ENCODE data around the gene ESPN. TPM values are rescaled to one million over a fixed set of nuclear protein-coding genes. Genes with fewer than 3 reads are reported as not detected.

The ESPN gene
- total RNA-seq, 2 donors from 2014 or later, result 4.1 to 10.5 TPM

DNA sequence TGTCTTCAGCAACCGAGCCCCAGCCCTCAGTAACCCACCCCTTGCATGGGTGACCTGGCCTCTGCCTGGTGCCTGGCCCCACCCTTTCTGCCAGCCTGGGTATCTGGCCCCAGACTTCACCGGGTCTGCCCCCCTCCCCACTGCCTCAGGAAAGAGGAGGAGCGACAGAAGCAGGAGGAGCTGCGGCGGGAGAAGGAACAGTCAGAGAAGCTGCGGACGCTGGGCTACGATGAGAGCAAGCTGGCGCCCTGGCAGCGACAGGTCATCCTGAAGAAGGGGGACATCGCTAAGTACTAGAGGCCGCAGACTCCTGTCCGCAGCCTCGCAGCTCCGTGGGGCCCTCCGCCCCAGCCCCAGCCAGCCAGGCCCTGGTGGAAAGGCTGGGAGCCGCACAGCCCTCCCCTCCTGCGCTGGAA is 35.3 kb downstream of the ESPN start:
- TF ChIP-seq, protein P1, sequence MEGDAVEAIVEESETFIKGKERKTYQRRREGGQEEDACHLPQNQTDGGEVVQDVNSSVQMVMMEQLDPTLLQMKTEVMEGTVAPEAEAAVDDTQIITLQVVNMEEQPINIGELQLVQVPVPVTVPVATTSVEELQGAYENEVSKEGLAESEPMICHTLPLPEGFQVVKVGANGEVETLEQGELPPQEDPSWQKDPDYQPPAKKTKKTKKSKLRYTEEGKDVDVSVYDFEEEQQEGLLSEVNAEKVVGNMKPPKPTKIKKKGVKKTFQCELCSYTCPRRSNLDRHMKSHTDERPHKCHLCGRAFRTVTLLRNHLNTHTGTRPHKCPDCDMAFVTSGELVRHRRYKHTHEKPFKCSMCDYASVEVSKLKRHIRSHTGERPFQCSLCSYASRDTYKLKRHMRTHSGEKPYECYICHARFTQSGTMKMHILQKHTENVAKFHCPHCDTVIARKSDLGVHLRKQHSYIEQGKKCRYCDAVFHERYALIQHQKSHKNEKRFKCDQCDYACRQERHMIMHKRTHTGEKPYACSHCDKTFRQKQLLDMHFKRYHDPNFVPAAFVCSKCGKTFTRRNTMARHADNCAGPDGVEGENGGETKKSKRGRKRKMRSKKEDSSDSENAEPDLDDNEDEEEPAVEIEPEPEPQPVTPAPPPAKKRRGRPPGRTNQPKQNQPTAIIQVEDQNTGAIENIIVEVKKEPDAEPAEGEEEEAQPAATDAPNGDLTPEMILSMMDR (conservative IDR thresholded peaks at IDR 0.05), result no peak
- H3K27me3 Mint-ChIP-seq (ENCODE audit: insufficient read depth), result peaks cover 27% of the 10 kb centered on the region
- no peak overlapping the region for H3K27ac Mint-ChIP-seq
- no peak for DNase-seq
- Histone ChIP-seq H3K4me1 (ENCODE audit: control insufficient read depth, insufficient read depth, low read length) (no peaks in the 10 kb centered on the region), H3K9ac (ENCODE audit: extremely low read depth, low read length, poor library complexity, severe bottlenecking) (no peak overlapping the region), H3K36me3 (ENCODE audit: control insufficient read depth, insufficient read depth, low read length) (peaks cover 9% of the 10 kb centered on the region), H3K27me3 (ENCODE audit: control insufficient read depth, insufficient read depth, low read length, poor library complexity, severe bottlenecking) (peaks cover 27% of the 10 kb centered on the region), H3K9me3 (ENCODE audit: control insufficient read depth, low read length) (no peaks in the 10 kb centered on the region), H3K4me3 (ENCODE audit: low read length) (no peak overlapping the region), H3K27ac (ENCODE audit: low read depth, low read length) (no peak overlapping the region)
- H3K4me3 Mint-ChIP-seq, result no peak overlapping the region
- peaks cover 21% of the 10 kb centered on the region for H3K36me3 Mint-ChIP-seq (ENCODE audit: low read depth)
- H3K4me1 Mint-ChIP-seq, result peaks cover 2% of the 10 kb centered on the region
- H3K9me3 Mint-ChIP-seq, result no peaks in the 10 kb centered on the region
- 55 to 73% methylated on average over 3 to 18 of the region's 18 CpGs for WGBS, 2 experiments (ENCODE audit: insufficient coverage in 1 of 2, insufficient read length in 1 of 2)

- DNase-seq, result no peak
- Mint-ChIP-seq H3K27me3 (ENCODE audit: insufficient read depth) (peaks cover 27% of the 10 kb centered on the region), H3K27ac (no peak overlapping the region), H3K36me3 (ENCODE audit: low read depth) (peaks cover 21% of the 10 kb centered on the region), H3K4me3 (no peak overlapping the region), H3K9me3 (no peaks in the 10 kb centered on the region), H3K4me1 (peaks cover 2% of the 10 kb centered on the region)
- H3K4me1 ChIP-seq (ENCODE audit: control insufficient read depth, insufficient read depth, low read length), result no peaks in the 10 kb centered on the region
- no peak overlapping the region for H3K9ac ChIP-seq (ENCODE audit: extremely low read depth, low read length, poor library complexity, severe bottlenecking)
- WGBS, 2 experiments (ENCODE audit: insufficient coverage in 1 of 2, insufficient read length in 1 of 2), result 75 to 80% methylated on average over 26 to 39 of the region's 39 CpGs
- no peaks in the 10 kb centered on the region for H3K9me3 ChIP-seq (ENCODE audit: control insufficient read depth, low read length)
- H3K27me3 ChIP-seq (ENCODE audit: control insufficient read depth, insufficient read depth, low read length, poor library complexity, severe bottlenecking), result peaks cover 21% of the 10 kb centered on the region
- H3K36me3 ChIP-seq (ENCODE audit: control insufficient read depth, insufficient read depth, low read length), result peaks cover 9% of the 10 kb centered on the region
- TF ChIP-seq, protein P1 (conservative IDR thresholded peaks at IDR 0.05), result no peak
- no peak overlapping the region for H3K4me3 ChIP-seq (ENCODE audit: low read length)
- H3K27ac ChIP-seq (ENCODE audit: low read depth, low read length), result no peak overlapping the region
Observed at GRCh38 chr1:6460301-6461050, 35.9 kb downstream of the ESPN start.

DNA sequence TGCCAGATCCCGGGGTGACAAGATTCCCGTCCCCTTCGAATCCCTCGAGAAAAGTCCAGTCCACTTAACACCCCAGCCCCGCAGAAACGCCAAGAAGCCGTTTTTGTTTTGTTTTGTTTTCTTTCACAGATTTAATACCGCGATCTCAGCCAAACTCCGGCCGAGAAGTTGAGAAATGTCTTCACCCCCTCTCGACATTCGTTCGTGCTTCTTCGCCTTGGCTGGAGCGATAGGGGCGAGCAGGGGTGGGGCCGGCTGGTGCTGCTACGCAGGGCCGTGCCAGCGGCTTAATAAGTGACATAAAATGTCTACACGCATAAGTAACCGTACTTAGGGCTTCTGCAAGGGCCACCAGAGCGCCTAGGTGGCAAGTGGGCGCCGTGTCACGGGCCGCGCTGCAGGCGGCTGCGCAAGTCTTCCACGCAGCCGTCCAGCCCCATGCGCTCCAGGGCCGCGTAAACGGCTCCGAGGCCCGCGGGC is 36.5 kb downstream of the ESPN start:
- H3K4me1 ChIP-seq (ENCODE audit: control insufficient read depth, insufficient read depth, low read length), result no peaks in the 10 kb centered on the region
- H3K27ac Mint-ChIP-seq, result no peak overlapping the region
- H3K9me3 Mint-ChIP-seq, result no peaks in the 10 kb centered on the region
- peaks cover 15% of the 10 kb centered on the region for H3K27me3 ChIP-seq (ENCODE audit: control insufficient read depth, insufficient read depth, low read length, poor library complexity, severe bottlenecking)
- peaks cover 2% of the 10 kb centered on the region for H3K4me1 Mint-ChIP-seq
- no peak overlapping the region for H3K9ac ChIP-seq (ENCODE audit: extremely low read depth, low read length, poor library complexity, severe bottlenecking)
- WGBS, 2 experiments (ENCODE audit: insufficient coverage in 1 of 2, insufficient read length in 1 of 2), result 96 to 97% methylated on average over 39 to 40 of the region's 40 CpGs
- peaks cover 21% of the 10 kb centered on the region for H3K36me3 Mint-ChIP-seq (ENCODE audit: low read depth)
- no peak for DNase-seq
- TF ChIP-seq, protein P1 (conservative IDR thresholded peaks at IDR 0.05), result no peak
- peaks cover 9% of the 10 kb centered on the region for H3K36me3 ChIP-seq (ENCODE audit: control insufficient read depth, insufficient read depth, low read length)
- no peaks in the 10 kb centered on the region for H3K9me3 ChIP-seq (ENCODE audit: control insufficient read depth, low read length)
- H3K4me3 Mint-ChIP-seq, result no peak overlapping the region
- no peak overlapping the region for H3K27ac ChIP-seq (ENCODE audit: low read depth, low read length)
- H3K4me3 ChIP-seq (ENCODE audit: low read length), result no peak overlapping the region
- peaks cover 22% of the 10 kb centered on the region for H3K27me3 Mint-ChIP-seq (ENCODE audit: insufficient read depth)
